Measurements from ENCODE around the gene MTURN.
"Not testable (repeated sequence)": the region's sequence is repeated elsewhere in the genome, so short reads cannot be mapped to it uniquely, and the experiment has no call there.

The MTURN gene

GRCh38 chr7:30180718-30181117 lies 45.9 kb downstream of the MTURN start:
- Histone ChIP-seq H3K36me3 (ENCODE audit: control insufficient read depth, insufficient read depth, low read length) (no peaks in the 10 kb centered on the region), H3K27ac (ENCODE audit: low read depth, low read length, severe bottlenecking) (no peak overlapping the region), H3K4me1 (ENCODE audit: control insufficient read depth, insufficient read depth, low read length, poor library complexity, severe bottlenecking) (no peaks in the 10 kb centered on the region), H3K9me3 (ENCODE audit: control insufficient read depth, low read length) (no peaks in the 10 kb centered on the region), H3K4me3 (ENCODE audit: extremely low read depth, insufficient read depth, low read length, poor library complexity, severe bottlenecking) (no peak overlapping the region)
- 86 to 100% methylated on average over 1 of the region's 2 CpGs for WGBS, 2 experiments (ENCODE audit: insufficient coverage in 2 of 2)

GRCh38 chr7:30181211-30181610 lies 46.4 kb downstream of the MTURN start:
- no peaks in the 10 kb centered on the region for H3K9me3 ChIP-seq (ENCODE audit: control insufficient read depth, low read length)
- H3K27ac ChIP-seq (ENCODE audit: low read depth, low read length, severe bottlenecking) = no peak overlapping the region
- 91 to 98% methylated on average over 6 of the region's 6 CpGs for WGBS, 2 experiments (ENCODE audit: insufficient coverage in 2 of 2)
- no peaks in the 10 kb centered on the region for H3K36me3 ChIP-seq (ENCODE audit: control insufficient read depth, insufficient read depth, low read length)
- no peak overlapping the region for H3K4me3 ChIP-seq (ENCODE audit: extremely low read depth, insufficient read depth, low read length, poor library complexity, severe bottlenecking)
- no peaks in the 10 kb centered on the region for H3K4me1 ChIP-seq (ENCODE audit: control insufficient read depth, insufficient read depth, low read length, poor library complexity, severe bottlenecking)

- H3K4me3 ChIP-seq (ENCODE audit: extremely low read depth, insufficient read depth, low read length, poor library complexity, severe bottlenecking) = no peak overlapping the region
- no peak overlapping the region for H3K27ac ChIP-seq (ENCODE audit: low read depth, low read length, severe bottlenecking)
- H3K9me3 ChIP-seq (ENCODE audit: control insufficient read depth, low read length) = no peaks in the 10 kb centered on the region
- 93 to 100% methylated on average over 3 of the region's 7 CpGs for WGBS, 2 experiments (ENCODE audit: insufficient coverage in 2 of 2)
- H3K36me3 ChIP-seq (ENCODE audit: control insufficient read depth, insufficient read depth, low read length) = no peaks in the 10 kb centered on the region
- no peaks in the 10 kb centered on the region for H3K4me1 ChIP-seq (ENCODE audit: control insufficient read depth, insufficient read depth, low read length, poor library complexity, severe bottlenecking)
These were observed 47.1 kb downstream of the MTURN start for GRCh38 chr7:30181736-30182522.

- H3K4me3 ChIP-seq (ENCODE audit: extremely low read depth, insufficient read depth, low read length, poor library complexity, severe bottlenecking) = no peak overlapping the region
- no peaks in the 10 kb centered on the region for H3K36me3 ChIP-seq (ENCODE audit: control insufficient read depth, insufficient read depth, low read length)
- no CpG with 5 or more reads among the region's 2 CpGs for WGBS, 2 experiments (ENCODE audit: insufficient coverage in 2 of 2)
- H3K4me1 ChIP-seq (ENCODE audit: control insufficient read depth, insufficient read depth, low read length, poor library complexity, severe bottlenecking) = no peaks in the 10 kb centered on the region
- no peak overlapping the region for H3K27ac ChIP-seq (ENCODE audit: low read depth, low read length, severe bottlenecking)
- H3K9me3 ChIP-seq (ENCODE audit: control insufficient read depth, low read length) = peaks cover 5% of the 10 kb centered on the region
These were observed 48.0 kb downstream of the MTURN start for GRCh38 chr7:30182814-30183213.

- 92 to 93% methylated on average over 2 of the region's 4 CpGs for WGBS, 2 experiments (ENCODE audit: insufficient coverage in 2 of 2)
- no peaks in the 10 kb centered on the region for H3K4me1 ChIP-seq (ENCODE audit: control insufficient read depth, insufficient read depth, low read length, poor library complexity, severe bottlenecking)
- H3K9me3 ChIP-seq (ENCODE audit: control insufficient read depth, low read length) = peaks cover 5% of the 10 kb centered on the region
- H3K27ac ChIP-seq (ENCODE audit: low read depth, low read length, severe bottlenecking) = no peak overlapping the region
- H3K36me3 ChIP-seq (ENCODE audit: control insufficient read depth, insufficient read depth, low read length) = no peaks in the 10 kb centered on the region
- H3K4me3 ChIP-seq (ENCODE audit: extremely low read depth, insufficient read depth, low read length, poor library complexity, severe bottlenecking) = no peak overlapping the region
These were observed 49.1 kb downstream of the MTURN start for GRCh38 chr7:30183749-30184369.

- no peaks in the 10 kb centered on the region for H3K4me1 ChIP-seq (ENCODE audit: control insufficient read depth, insufficient read depth, low read length, poor library complexity, severe bottlenecking)
- no peaks in the 10 kb centered on the region for H3K36me3 ChIP-seq (ENCODE audit: control insufficient read depth, insufficient read depth, low read length)
- H3K9me3 ChIP-seq (ENCODE audit: control insufficient read depth, low read length) = peaks cover 5% of the 10 kb centered on the region
- WGBS, 2 experiments (ENCODE audit: insufficient coverage in 2 of 2) = 75 to 100% methylated on average over 1 of the region's 4 CpGs
- no peak overlapping the region for H3K4me3 ChIP-seq (ENCODE audit: extremely low read depth, insufficient read depth, low read length, poor library complexity, severe bottlenecking)
- no peak overlapping the region for H3K27ac ChIP-seq (ENCODE audit: low read depth, low read length, severe bottlenecking)
These were observed 50.2 kb downstream of the MTURN start for GRCh38 chr7:30184791-30185487.

- Histone ChIP-seq H3K27ac (ENCODE audit: low read depth, low read length, severe bottlenecking) (no peak overlapping the region), H3K36me3 (ENCODE audit: control insufficient read depth, insufficient read depth, low read length) (no peaks in the 10 kb centered on the region), H3K9me3 (ENCODE audit: control insufficient read depth, low read length) (peaks cover 5% of the 10 kb centered on the region), H3K4me3 (ENCODE audit: extremely low read depth, insufficient read depth, low read length, poor library complexity, severe bottlenecking) (no peak overlapping the region), H3K4me1 (ENCODE audit: control insufficient read depth, insufficient read depth, low read length, poor library complexity, severe bottlenecking) (no peaks in the 10 kb centered on the region)
These were observed 50.7 kb downstream of the MTURN start for GRCh38 chr7:30185496-30185895.

- Histone ChIP-seq H3K4me3 (ENCODE audit: extremely low read depth, insufficient read depth, low read length, poor library complexity, severe bottlenecking) (no peak overlapping the region), H3K4me1 (ENCODE audit: control insufficient read depth, insufficient read depth, low read length, poor library complexity, severe bottlenecking) (no peaks in the 10 kb centered on the region), H3K36me3 (ENCODE audit: control insufficient read depth, insufficient read depth, low read length) (no peaks in the 10 kb centered on the region), H3K27ac (ENCODE audit: low read depth, low read length, severe bottlenecking) (no peak overlapping the region), H3K9me3 (ENCODE audit: control insufficient read depth, low read length) (peaks cover 5% of the 10 kb centered on the region)
- 100% methylated on average over 1 of the region's 1 CpG; no CpG with 5 or more reads in 1 of the 2 experiments for WGBS, 2 experiments (ENCODE audit: insufficient coverage in 2 of 2)
These were observed 51.9 kb downstream of the MTURN start for GRCh38 chr7:30186725-30187124.

- Histone ChIP-seq H3K36me3 (ENCODE audit: control insufficient read depth, insufficient read depth, low read length) (no peaks in the 10 kb centered on the region), H3K4me1 (ENCODE audit: control insufficient read depth, insufficient read depth, low read length, poor library complexity, severe bottlenecking) (no peaks in the 10 kb centered on the region), H3K4me3 (ENCODE audit: extremely low read depth, insufficient read depth, low read length, poor library complexity, severe bottlenecking) (no peak overlapping the region), H3K9me3 (ENCODE audit: control insufficient read depth, low read length) (peaks cover 5% of the 10 kb centered on the region), H3K27ac (ENCODE audit: low read depth, low read length, severe bottlenecking) (no peak overlapping the region)
- 57 to 100% methylated on average over 1 of the region's 1 CpG for WGBS, 2 experiments (ENCODE audit: insufficient coverage in 2 of 2)
These were observed 52.7 kb downstream of the MTURN start for GRCh38 chr7:30187513-30187912.

- whole genome bisulfite sequencing, 2 experiments (ENCODE audit: insufficient coverage in 2 of 2) = no CpG with 5 or more reads among the region's 2 CpGs
- not testable (repeated sequence) for H3K4me1 ChIP-seq (ENCODE audit: control insufficient read depth, insufficient read depth, low read length, poor library complexity, severe bottlenecking); H3K27ac ChIP-seq (ENCODE audit: low read depth, low read length, severe bottlenecking)
These were observed 53.6 kb downstream of the MTURN start for GRCh38 chr7:30188381-30188780.

GRCh38 chr7:30188811-30189210 lies 54.0 kb downstream of the MTURN start:
- no peak overlapping the region for H3K27ac ChIP-seq (ENCODE audit: low read depth, low read length, severe bottlenecking)
- no peaks in the 10 kb centered on the region for H3K36me3 ChIP-seq (ENCODE audit: control insufficient read depth, insufficient read depth, low read length)
- no peak overlapping the region for H3K4me3 ChIP-seq (ENCODE audit: extremely low read depth, insufficient read depth, low read length, poor library complexity, severe bottlenecking)
- 83 to 86% methylated on average over 1 to 2 of the region's 2 CpGs for WGBS, 2 experiments (ENCODE audit: insufficient coverage in 2 of 2)
- H3K4me1 ChIP-seq (ENCODE audit: control insufficient read depth, insufficient read depth, low read length, poor library complexity, severe bottlenecking) = no peaks in the 10 kb centered on the region
- peaks cover 5% of the 10 kb centered on the region for H3K9me3 ChIP-seq (ENCODE audit: control insufficient read depth, low read length)

More at GRCh38 chr7:30188381-30188780, 53.6 kb downstream of the MTURN start:
- H3K4me3 ChIP-seq (ENCODE audit: extremely low read depth, insufficient read depth, low read length, poor library complexity, severe bottlenecking); H3K36me3 ChIP-seq (ENCODE audit: control insufficient read depth, insufficient read depth, low read length); H3K9me3 ChIP-seq (ENCODE audit: control insufficient read depth, low read length): not testable (repeated sequence)

Data from mesodermal cell (in vitro differentiated cells).